Measurements from ENCODE around the gene KRTAP3-2. TPM values are rescaled to one million over a fixed set of nuclear protein-coding genes. Genes with fewer than 3 reads are reported as not detected.

Gene KRTAP3-2
- total RNA-seq, 1 donor from 2014 or later: not detected

DNA sequence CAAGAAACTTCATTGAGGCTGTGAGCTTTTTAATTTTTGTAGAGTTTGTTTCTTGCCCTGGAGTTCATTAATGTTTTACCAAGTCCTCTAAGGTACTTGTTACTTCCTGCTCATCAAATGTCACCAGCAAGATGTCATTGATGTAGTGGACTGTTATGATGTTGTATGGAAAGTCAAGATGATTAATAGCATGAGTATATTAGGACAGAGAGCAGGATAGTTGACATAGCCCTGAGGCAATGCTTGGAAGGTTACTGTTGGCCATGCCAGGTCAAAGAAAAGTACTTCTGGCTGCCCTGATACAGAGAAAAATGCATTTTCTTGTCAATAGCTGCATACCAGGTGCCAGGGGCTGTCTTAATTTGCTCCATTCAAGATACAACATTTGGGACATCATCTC lies 20.6 kb upstream of the KRTAP3-2 start:
- Mint-ChIP-seq H3K27ac (ENCODE audit: unreplicated experiment) (no peak overlapping the region), H3K36me3 (ENCODE audit: low read depth) (no peaks in the 10 kb centered on the region), H3K9me3 (ENCODE audit: low read depth) (peaks cover 5% of the 10 kb centered on the region), H3K4me1 (ENCODE audit: low read depth) (peaks cover 3% of the 10 kb centered on the region), H3K4me3 (ENCODE audit: unreplicated experiment) (no peak overlapping the region), H3K27me3 (ENCODE audit: low read depth) (no peaks in the 10 kb centered on the region)
- TF ChIP-seq, protein P1, sequence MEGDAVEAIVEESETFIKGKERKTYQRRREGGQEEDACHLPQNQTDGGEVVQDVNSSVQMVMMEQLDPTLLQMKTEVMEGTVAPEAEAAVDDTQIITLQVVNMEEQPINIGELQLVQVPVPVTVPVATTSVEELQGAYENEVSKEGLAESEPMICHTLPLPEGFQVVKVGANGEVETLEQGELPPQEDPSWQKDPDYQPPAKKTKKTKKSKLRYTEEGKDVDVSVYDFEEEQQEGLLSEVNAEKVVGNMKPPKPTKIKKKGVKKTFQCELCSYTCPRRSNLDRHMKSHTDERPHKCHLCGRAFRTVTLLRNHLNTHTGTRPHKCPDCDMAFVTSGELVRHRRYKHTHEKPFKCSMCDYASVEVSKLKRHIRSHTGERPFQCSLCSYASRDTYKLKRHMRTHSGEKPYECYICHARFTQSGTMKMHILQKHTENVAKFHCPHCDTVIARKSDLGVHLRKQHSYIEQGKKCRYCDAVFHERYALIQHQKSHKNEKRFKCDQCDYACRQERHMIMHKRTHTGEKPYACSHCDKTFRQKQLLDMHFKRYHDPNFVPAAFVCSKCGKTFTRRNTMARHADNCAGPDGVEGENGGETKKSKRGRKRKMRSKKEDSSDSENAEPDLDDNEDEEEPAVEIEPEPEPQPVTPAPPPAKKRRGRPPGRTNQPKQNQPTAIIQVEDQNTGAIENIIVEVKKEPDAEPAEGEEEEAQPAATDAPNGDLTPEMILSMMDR (IDR thresholded peaks at IDR 0.05): no peak
- DNase-seq (ENCODE audit: low spot score): no peak

DNA sequence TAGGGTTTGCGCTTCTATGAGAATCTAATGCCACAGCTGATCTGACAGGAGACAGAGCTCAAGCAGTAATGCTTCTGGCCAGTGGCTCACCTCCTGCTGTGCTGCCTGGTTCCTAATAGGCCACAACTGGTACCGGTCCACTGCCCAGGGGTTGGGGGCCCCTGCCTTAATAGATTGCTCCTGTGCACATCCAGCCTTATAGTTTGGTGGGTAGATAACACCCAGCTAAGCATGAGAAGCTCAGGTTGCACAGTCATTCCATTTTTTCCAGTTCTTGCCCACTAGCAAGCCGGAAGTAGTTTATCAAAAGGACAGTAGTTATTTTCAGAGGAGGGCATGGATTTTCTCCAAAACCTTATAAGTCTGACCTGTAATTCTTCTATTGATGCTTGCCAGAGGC lies 19.7 kb upstream of the KRTAP3-2 start:
- no peak overlapping the region for H3K4me3 Mint-ChIP-seq (ENCODE audit: unreplicated experiment)
- no peaks in the 10 kb centered on the region for H3K4me1 Mint-ChIP-seq (ENCODE audit: low read depth)
- H3K27me3 Mint-ChIP-seq (ENCODE audit: low read depth): no peaks in the 10 kb centered on the region
- no peaks in the 10 kb centered on the region for H3K36me3 Mint-ChIP-seq (ENCODE audit: low read depth)
- H3K27ac Mint-ChIP-seq (ENCODE audit: unreplicated experiment): no peak overlapping the region
- peaks cover 5% of the 10 kb centered on the region for H3K9me3 Mint-ChIP-seq (ENCODE audit: low read depth)
- TF ChIP-seq, protein P1 (IDR thresholded peaks at IDR 0.05): no peak
- no peak for DNase-seq (ENCODE audit: low spot score)

DNA sequence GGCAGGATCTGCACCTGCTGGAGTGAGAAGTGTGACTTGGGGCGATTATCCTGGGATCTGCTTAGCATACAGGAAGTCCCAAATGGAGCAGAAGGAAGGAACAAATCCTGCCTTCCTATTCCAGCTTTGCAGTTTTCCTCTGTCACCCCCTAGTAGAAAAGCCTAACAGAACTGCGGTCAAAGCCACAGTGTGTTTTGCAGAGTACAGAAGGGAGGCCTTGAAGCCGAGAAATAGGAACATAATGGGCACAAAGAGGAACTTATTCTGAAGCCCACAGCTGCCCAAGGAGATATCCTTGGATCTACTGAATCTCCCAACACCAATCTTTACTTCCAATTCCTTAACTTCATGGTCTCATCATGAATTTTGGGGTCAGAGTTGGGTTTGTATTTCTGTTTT lies 18.8 kb upstream of the KRTAP3-2 start:
- no peaks in the 10 kb centered on the region for H3K27me3 Mint-ChIP-seq (ENCODE audit: low read depth)
- H3K36me3 Mint-ChIP-seq (ENCODE audit: low read depth): no peaks in the 10 kb centered on the region
- peaks cover 5% of the 10 kb centered on the region for H3K9me3 Mint-ChIP-seq (ENCODE audit: low read depth)
- no peak overlapping the region for H3K4me3 Mint-ChIP-seq (ENCODE audit: unreplicated experiment)
- no peak for DNase-seq (ENCODE audit: low spot score)
- H3K27ac Mint-ChIP-seq (ENCODE audit: unreplicated experiment): no peak overlapping the region
- peaks cover 2% of the 10 kb centered on the region for H3K4me1 Mint-ChIP-seq (ENCODE audit: low read depth)
- TF ChIP-seq, protein P1 (IDR thresholded peaks at IDR 0.05): no peak

DNA sequence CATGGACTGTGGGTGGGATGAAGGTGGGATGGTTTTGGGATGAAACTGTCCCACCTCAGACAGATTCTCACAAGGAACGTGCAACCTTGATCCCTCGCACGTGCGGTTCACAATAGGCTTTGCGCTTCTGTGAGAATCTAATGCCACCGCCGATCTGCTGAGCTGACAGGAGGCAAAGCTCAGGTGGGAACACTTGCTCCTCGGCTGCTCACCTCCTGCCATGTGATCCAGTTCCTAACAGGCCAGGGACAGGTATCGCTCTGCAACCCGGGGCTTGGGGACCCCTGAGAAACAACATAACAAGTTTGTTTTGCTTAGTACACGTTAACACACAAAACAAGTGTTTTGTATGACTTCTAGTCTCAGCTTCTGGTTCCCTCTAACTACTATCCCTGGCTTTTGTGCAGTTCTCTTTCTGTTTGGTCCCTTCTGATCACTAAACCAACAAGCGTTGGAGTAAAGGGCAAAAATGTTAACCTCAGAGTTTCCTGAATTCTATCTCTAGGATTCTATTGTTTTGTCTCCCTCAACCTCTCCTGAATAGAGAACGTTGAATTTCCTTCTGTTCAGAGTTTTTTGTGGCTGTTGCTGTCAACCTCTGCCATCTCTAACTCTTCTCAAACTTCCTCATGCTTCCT lies 17.0 kb upstream of the KRTAP3-2 start:
- H3K36me3 Mint-ChIP-seq (ENCODE audit: low read depth): no peaks in the 10 kb centered on the region
- H3K4me1 Mint-ChIP-seq (ENCODE audit: low read depth): peaks cover 4% of the 10 kb centered on the region
- H3K9me3 Mint-ChIP-seq (ENCODE audit: low read depth): peaks cover 5% of the 10 kb centered on the region
- H3K27me3 Mint-ChIP-seq (ENCODE audit: low read depth): no peaks in the 10 kb centered on the region
- TF ChIP-seq, protein P1 (IDR thresholded peaks at IDR 0.05): no peak
- no peak overlapping the region for H3K4me3 Mint-ChIP-seq (ENCODE audit: unreplicated experiment)
- no peak overlapping the region for H3K27ac Mint-ChIP-seq (ENCODE audit: unreplicated experiment)
- DNase-seq (ENCODE audit: low spot score): no peak

DNA sequence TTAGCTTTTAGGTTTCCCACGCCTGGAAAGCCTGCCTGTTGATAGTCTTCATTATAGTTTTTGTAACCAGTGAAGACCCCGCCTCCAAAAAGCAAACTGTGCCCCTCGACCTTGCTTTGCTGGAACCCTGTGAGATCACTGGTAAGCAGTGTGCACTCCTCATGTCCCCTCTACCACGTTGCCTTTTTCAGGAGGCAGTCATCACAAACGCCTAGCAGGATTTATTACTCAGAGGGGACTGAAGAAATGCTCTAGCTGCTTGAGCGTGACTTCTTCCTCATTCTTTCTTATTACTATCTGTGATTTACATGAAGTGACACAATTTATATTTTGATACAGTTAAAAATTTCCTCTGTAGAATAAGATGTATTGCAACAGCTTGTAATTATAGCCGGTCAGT lies 15.7 kb upstream of the KRTAP3-2 start:
- TF ChIP-seq, protein P1 (IDR thresholded peaks at IDR 0.05): no peak
- Mint-ChIP-seq H3K27me3 (ENCODE audit: low read depth) (no peaks in the 10 kb centered on the region), H3K4me1 (ENCODE audit: low read depth) (peaks cover 4% of the 10 kb centered on the region), H3K9me3 (ENCODE audit: low read depth) (no peaks in the 10 kb centered on the region), H3K4me3 (ENCODE audit: unreplicated experiment) (no peak overlapping the region), H3K27ac (ENCODE audit: unreplicated experiment) (no peak overlapping the region), H3K36me3 (ENCODE audit: low read depth) (no peaks in the 10 kb centered on the region)
- DNase-seq (ENCODE audit: low spot score): no peak
